Bronchial epithelial cell (primary cell): Measurements from ENCODE around the gene STRN3. TPM values are rescaled to one million over a fixed set of nuclear protein-coding genes. Genes with fewer than 3 reads are reported as not detected.

ENCODE experiments used
- DNase-seq: peaks from one replicate; pipeline ENCODE4 v3.0.0-alpha.2; 2010; ENCODE audit warnings: low read depth
- FAIRE-seq: peaks from 2 replicates; lab custom pipeline; 2011; peaks lifted over from hg19 to GRCh38; lab: Jason Lieb, UNC
- H3K27me3 ChIP-seq: 2 replicates; pipeline ENCODE4 v1.5.1; 2011; ENCODE audit warnings: low read length; ENCODE audit not compliant: control insufficient read depth, insufficient read depth
- H3K36me3 ChIP-seq: 2 replicates; pipeline ENCODE4 v1.5.1; 2011; ENCODE audit warnings: low read length; ENCODE audit not compliant: control insufficient read depth, insufficient read depth
- H3K4me3 ChIP-seq: 2 replicates; pipeline ENCODE4 v1.5.1; 2011; ENCODE audit warnings: mild to moderate bottlenecking, low read depth, low read length, control low read depth
- total RNA-seq: library from RNA; depleted of rRNA; stranded (reverse); fragments of >200 nt; gene quantifications from 2 replicates; pipeline ENCODE4 v1.2.1, GENCODE V29; 2014
- TF ChIP-seq, protein P1 (sequence below): IDR thresholded peaks from 2 replicates; pipeline ENCODE4 v1.5.1; 2011; ENCODE audit warnings: mild to moderate bottlenecking, moderate library complexity, low read length, control low read depth, inconsistent platforms; ENCODE audit not compliant: insufficient read depth, severe bottlenecking

Gene STRN3
- total RNA-seq, 1 donor from 2014 or later: 76.9 TPM

- Histone ChIP-seq H3K4me3 (no peak overlapping the region), H3K36me3 (peaks cover 2% of the 10 kb centered on the region), H3K27me3 (no peaks in the 10 kb centered on the region)
- DNase-seq (no peak), FAIRE-seq (no peak)
- TF ChIP-seq, protein P1, sequence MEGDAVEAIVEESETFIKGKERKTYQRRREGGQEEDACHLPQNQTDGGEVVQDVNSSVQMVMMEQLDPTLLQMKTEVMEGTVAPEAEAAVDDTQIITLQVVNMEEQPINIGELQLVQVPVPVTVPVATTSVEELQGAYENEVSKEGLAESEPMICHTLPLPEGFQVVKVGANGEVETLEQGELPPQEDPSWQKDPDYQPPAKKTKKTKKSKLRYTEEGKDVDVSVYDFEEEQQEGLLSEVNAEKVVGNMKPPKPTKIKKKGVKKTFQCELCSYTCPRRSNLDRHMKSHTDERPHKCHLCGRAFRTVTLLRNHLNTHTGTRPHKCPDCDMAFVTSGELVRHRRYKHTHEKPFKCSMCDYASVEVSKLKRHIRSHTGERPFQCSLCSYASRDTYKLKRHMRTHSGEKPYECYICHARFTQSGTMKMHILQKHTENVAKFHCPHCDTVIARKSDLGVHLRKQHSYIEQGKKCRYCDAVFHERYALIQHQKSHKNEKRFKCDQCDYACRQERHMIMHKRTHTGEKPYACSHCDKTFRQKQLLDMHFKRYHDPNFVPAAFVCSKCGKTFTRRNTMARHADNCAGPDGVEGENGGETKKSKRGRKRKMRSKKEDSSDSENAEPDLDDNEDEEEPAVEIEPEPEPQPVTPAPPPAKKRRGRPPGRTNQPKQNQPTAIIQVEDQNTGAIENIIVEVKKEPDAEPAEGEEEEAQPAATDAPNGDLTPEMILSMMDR: no peak
These were observed 3.8 kb downstream of the STRN3 start for GRCh38 chr14:31022386-31022785.

- FAIRE-seq (no peak), DNase-seq (no peak)
- Histone ChIP-seq H3K4me3 (no peak overlapping the region), H3K27me3 (no peaks in the 10 kb centered on the region), H3K36me3 (peaks cover 2% of the 10 kb centered on the region)
- TF ChIP-seq, protein P1: no peak
These were observed 4.6 kb downstream of the STRN3 start for GRCh38 chr14:31021576-31021949.

DNA sequence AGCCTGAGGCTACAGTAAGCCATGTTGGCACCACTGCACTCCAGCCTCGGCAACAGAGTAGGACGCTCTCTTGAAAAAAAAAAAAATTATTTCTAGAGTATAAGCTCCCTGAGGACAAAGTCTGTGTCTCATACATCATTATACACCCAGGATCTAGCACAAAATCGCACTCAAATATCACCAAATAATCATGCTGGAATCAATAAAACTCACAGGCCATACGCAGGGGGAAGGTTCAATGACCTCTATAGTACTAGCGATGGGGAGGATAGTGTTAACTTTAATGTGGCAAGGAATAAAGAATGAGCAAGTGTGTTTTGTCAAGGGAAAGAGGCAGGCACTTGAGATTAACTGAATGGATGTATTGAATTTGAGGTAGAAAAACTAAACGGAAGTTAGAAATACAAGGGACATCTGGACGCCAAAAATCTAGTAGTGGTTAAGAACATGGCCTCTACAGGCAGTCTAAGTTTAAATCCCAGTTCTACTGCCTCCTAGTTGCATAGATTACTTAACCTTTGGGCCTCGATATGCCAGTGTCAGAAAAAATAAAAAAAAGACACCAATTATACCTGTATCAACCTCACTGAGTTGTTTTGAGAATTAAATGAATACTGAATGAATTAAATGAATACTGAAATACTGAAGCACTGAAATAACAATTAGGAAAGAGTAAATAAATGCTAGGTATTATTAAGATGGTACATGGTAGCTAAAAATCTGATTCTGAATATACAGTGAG is 5.2 kb downstream of the STRN3 start:
- FAIRE-seq (no peak), DNase-seq (no peak)
- Histone ChIP-seq H3K4me3 (no peak overlapping the region), H3K27me3 (no peaks in the 10 kb centered on the region), H3K36me3 (peaks cover 2% of the 10 kb centered on the region)
- TF ChIP-seq, protein P1: no peak

- Histone ChIP-seq H3K27me3 (no peaks in the 10 kb centered on the region), H3K4me3 (no peak overlapping the region), H3K36me3 (peaks cover 3% of the 10 kb centered on the region)
- no peak for DNase-seq
- TF ChIP-seq, protein P1: no peak
- no peak for FAIRE-seq
These were observed 8.0 kb downstream of the STRN3 start for GRCh38 chr14:31018057-31018645.

GRCh38 chr14:31013841-31014240 is 12.3 kb downstream of the STRN3 start:
- H3K36me3 ChIP-seq: peaks cover 5% of the 10 kb centered on the region
- no peak for DNase-seq
- TF ChIP-seq, protein P1: no peak
- no peak for FAIRE-seq
- no peak overlapping the region for H3K4me3 ChIP-seq
- H3K27me3 ChIP-seq: no peaks in the 10 kb centered on the region
